ENCODE measurements around the gene WFDC1.

WFDC1 gene

DNA sequence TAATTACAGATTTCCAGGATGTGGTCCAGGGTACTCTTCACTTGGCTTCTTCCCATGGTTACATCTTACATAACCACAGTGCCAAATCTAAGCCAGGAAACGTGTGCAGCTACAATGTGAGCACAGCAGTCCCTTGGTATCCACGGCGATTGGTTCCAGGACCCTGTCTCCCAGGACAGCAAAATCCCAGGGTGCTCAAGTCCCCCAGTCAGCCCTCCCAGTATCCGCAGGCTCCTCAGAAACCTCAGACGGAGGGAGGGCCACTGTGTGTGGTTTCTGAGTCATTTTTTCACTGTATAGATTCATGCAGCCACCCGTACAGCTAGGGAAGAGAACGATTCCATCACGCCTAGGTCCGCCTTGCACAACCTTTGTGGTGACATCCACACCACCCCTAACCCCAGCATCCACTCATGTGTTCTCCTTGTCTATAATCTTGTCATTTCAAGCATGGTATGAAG lies 62.5 kb downstream of the WFDC1 start:
- no peak for DNase-seq

DNA sequence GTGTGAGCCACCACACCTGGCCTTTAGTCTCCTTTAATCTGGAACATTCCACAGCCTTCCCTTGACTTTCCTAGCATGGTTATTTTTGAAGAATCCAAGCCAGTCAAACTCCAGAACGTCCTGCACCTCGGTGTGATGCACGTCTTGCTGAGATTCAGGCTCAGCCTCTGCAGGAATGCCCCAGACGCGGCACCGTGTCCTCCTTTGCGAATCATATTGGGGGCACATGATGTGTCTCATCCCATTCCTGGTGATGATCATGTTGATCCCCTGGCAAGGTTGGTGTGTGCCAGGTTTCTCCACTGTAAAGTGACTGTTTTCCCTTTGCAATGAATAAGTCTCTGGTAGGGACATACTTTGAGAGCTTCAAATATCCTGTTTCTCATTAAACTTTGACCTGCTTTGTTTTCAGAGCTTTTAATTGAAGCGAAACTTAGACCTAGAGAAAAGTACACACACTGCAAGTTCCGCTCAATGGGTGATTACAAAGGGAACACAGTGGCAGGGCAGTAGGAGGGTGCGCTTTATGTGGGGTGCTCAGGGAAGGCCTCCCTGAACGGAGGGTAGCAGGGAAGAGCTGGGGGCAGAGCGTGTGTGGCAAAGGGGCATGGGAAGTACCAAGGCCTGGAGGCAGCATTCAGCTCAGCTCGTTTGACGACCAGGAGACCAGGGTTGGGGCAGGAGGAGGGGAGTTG lies 64.1 kb downstream of the WFDC1 start:
- peak; percentile 58 for DNase-seq

GRCh38 chr16:84359326-84359725 lies 64.6 kb downstream of the WFDC1 start:
- DNase-seq, result no peak

- DNase-seq, result no peak
These were observed 65.5 kb downstream of the WFDC1 start for GRCh38 chr16:84360170-84360569.

- no peak for DNase-seq
These were observed 66.1 kb downstream of the WFDC1 start for GRCh38 chr16:84360748-84361147.

- no peak for DNase-seq
These were observed 66.9 kb downstream of the WFDC1 start for GRCh38 chr16:84361546-84361945.

DNA sequence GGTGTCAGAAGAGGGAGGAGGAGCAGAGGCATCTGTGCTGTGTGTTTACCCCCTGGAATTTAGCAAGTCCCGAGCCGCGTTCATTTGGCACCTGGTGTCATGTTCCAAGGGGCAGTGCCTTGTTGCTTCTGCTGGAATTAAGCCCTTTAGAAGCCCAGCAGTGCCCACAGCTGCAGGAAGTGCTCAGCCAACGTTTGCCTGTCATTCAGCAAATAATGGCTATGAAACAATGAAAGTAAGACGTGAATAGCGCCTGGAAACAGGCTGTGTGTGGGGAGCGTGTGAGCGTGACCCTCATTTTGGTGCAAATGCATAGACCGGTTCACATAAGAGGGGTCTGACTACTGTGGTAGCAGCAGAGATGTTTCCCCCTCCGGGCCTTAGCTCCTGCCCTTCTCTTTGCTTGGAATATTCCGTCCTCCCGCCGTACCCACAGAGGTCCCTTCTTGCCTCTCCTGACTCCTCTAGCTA lies 67.8 kb downstream of the WFDC1 start:
- peak; percentile 88 for DNase-seq

- no peak for DNase-seq
These were observed 71.5 kb downstream of the WFDC1 start for GRCh38 chr16:84366208-84366607.

DNA sequence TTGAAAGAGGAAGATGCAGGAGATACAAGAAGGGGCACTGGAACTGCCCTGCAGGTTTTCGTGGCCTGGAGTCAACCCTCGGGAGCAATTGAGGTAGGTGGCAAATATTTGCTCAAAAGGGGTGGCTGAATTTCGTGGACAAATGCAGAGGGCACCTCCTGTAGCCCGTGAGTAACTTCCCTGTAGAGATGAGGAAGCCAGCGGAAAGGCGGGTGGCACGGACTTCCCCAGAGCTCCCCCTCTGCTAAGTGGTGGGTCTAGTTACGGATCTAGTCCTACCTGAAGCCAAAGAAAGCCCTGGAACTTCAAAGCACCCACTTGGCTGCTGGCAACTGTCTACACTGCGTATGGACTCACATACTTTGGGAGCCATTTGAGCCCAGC lies 72.6 kb downstream of the WFDC1 start:
- DNase-seq, result peak; percentile 50

DNA sequence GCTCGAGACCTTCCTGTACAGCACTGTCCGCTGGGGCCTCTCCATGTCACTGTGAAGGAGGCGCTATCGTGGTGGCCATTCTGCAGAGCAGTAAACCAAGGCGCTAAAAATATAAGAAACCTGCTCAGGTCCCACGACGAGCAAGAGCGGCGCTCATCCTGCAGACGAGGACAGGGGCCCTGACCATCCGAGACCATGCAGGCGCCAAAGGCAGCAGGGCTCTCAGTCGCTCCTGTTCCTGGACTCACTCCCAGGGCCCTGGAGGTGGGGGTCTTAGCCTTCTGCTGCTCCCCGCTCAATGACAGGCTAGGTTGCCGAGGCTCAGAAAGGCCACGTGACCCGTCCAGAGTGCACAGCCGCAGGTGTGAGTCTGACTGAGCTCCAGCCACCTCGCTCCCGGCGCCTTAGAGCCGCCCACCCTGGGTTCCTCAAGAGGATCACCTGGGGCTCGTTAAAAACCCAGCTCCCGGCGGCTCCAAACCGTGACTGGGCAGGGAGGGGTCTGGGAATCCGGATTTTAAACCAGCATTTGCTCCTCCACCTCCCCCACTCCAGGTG lies 73.2 kb downstream of the WFDC1 start:
- no peak for DNase-seq

DNA sequence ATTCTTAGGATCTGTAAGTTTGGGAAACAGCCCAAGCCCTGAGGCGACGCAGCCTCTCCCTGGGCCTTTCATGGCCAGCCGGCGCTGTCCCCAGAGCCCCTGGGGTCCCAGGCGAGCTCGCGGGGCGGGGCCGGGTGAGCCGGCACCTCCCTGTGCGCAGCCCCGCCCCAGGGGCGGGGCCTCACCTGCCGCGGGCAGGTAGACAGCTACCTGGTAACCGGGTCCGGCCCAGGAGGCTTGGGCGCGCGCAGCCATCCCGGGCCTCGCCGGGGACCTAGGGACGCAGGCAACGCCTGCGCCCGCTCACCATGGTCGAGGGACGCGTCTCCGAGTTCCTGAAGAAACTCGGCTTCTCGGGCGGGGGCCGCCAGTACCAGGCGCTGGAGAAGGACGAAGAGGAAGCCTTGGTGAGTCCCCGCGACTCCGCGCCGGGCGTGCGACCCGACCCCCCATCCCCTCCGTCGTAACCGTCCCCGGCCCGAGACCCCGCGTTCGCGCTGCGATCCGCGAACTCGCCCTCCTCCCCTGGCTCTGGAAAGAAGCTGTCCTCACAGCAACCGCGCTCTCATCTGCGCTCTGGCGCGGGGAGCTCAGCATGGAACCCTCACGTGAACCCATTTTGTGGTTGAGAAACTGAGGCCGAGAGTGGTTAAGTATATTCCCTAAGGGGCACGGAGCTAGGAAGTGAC lies 73.8 kb downstream of the WFDC1 start, which contains the start of gene ATP2C2:
Gene ATP2C2, plus strand, starts transcription at position 231 of the 689 bp plus-strand sequence. Its CDS starts 78 bp downstream, at position 309.
- peak; percentile 87 for DNase-seq

DNA sequence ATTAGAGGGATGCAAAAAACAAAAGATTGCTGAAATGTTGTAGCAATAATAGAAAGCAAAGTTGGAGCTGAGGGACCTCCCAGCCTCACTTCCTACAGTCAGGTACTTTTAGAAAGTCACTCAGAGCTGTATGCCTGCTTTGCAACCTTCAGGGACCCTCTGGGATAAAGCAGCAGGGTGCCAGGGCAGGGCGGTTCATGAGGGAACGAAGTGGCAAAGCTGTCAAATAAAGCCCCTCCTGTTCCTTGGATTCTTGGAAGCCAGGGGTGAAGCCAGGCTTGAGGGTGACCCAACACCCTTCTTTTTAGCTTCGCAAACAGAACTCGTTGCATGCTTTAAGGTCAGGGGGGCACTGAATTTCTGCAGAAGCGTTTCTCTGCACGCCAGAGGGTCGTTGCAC lies 74.4 kb downstream of the WFDC1 start:
- peak; percentile 8 for DNase-seq

GRCh38 chr16:84369938-84370627 lies 75.4 kb downstream of the WFDC1 start:
- peak; percentile 74 for DNase-seq

DNA sequence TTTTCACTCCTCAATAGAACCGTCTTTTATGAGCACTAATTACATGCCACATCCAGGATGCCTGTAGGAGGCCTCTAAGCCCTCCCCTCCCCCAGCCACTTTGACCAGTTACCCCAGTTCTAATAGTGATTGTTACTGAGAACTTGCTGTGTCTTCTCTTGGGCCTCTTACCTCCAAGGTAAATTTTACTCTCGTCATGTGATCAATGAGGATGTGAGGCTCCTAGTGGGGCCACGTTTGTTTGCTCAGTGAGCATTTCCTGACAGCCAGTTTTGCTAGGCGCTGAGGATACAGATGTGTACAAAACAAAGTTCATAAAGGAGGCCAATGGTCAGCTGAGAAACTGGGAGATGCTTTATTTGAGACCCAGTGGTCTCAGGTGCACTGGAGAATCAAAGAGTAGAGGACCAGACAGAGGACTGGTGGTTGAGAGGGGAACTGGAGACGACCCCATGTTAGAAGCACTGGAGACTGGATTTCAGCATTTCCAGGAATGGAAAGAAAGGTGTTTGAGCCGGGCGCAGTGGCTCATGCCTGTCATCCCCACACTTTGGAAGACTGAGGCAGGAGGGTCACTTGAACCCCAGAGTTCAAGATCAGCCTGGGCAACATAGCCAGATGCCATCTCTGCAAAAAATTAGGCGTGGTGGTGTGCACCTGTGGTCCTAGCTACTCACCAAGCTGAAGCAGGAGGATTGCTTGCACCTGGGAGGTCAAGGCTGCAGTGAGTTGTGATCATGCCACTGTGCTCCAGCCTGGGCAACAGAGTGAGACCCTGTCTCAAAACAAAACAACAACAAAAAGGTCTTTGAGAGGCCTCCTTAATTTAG lies 76.3 kb downstream of the WFDC1 start:
- peak; percentile 28 for DNase-seq

DNA sequence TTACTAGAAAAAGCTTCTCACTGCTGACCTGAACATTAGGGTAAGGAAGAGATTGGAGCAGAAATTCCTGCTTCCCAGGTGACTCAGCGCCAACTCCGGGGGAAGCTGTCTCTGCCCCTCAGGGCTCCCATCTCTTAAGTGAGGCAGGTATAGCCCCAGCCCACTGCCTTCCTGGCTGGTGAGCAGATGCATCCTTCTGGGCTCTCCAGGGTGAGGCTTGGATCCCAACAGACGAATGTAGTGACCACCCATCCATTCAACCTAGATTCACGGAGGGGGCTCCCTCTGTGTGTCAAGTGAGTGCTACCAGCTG lies 76.8 kb downstream of the WFDC1 start:
- DNase-seq, result no peak

GRCh38 chr16:84373907-84374489 lies 79.3 kb downstream of the WFDC1 start:
- no peak for DNase-seq

DNA sequence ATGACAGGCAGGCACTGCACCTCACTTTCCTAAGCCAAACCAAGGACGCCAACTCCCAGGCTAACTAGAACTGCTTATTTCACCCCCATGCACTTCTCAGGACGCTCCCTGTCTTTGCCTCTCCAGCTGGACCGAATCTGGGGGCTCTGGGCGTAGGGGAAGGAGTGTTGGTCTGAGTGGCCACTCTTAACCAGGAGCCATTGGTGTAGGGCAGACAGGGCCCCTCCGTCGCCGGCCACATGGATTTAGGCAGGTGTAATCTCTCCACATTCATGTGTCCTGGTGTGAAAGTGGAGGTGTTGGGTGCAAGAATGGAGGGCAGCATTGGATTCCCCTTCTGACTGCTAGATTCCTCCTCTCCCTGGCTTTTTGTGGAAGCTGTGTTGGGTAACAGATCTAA lies 83.4 kb downstream of the WFDC1 start:
- DNase-seq, result no peak

DNA sequence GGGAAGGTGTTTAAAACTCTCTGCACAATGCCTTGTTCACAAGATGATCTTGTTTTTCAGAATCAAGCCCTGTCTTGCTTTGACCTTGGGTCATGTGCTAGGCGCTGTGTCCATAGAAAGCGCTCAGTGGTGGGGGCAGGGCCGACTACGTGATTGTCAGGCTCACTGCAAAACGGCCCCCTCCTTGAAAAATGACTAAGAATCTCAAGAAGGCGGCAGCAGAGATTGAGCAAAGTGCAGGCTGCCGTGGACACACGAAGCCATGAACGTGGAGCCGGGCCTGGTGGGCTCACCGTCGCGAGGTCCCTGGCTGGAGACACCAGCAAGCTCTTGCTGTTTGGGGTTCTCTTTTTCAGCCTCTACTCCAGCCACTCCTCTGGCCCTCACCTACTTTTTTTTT lies 83.9 kb downstream of the WFDC1 start:
- DNase-seq, result no peak

DNA sequence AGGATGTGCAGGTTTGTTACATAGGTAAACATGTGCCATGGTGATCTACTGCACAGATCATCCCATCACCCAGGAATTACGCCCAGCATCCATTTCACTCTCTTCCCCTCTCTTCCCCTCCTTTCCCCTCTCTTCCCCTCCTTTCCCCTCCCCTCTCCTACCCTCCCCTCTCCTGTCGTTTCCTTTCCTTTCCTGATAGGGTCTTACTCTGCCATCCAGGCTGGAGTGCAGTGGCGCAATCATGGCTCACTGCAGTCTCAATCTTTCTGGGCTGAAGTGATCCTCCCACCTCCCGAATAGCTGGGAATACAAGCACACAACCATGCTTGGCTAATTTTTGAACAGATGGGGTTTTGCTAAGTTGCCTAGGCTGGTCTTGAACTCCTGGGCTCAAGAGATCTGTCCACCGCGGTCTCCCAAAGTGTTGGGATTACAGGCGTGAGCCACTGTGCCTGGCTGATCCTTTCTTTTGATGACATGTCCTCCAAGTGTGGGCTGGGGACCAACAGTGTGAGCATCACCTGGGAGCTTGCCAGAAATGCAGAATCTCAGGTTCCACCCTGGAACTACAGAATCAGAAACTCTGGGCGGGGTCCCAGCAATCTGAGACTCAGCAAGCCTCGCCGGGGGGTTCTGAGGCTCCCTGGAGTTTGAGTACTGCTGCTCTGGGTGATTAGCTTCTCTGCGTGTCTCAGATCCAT lies 84.5 kb downstream of the WFDC1 start:
- peak; percentile 64 for DNase-seq
